ENCODE data around the gene TRAF7. TPM values are rescaled to one million over a fixed set of nuclear protein-coding genes. Genes with fewer than 3 reads are reported as not detected.
"Not testable (repeated sequence)": the region's sequence is repeated elsewhere in the genome, so short reads cannot be mapped to it uniquely, and the experiment has no call there.

The TRAF7 gene
- total RNA-seq (ENCODE audit: insufficient read depth, low replicate concordance), result 22.9 TPM

DNA sequence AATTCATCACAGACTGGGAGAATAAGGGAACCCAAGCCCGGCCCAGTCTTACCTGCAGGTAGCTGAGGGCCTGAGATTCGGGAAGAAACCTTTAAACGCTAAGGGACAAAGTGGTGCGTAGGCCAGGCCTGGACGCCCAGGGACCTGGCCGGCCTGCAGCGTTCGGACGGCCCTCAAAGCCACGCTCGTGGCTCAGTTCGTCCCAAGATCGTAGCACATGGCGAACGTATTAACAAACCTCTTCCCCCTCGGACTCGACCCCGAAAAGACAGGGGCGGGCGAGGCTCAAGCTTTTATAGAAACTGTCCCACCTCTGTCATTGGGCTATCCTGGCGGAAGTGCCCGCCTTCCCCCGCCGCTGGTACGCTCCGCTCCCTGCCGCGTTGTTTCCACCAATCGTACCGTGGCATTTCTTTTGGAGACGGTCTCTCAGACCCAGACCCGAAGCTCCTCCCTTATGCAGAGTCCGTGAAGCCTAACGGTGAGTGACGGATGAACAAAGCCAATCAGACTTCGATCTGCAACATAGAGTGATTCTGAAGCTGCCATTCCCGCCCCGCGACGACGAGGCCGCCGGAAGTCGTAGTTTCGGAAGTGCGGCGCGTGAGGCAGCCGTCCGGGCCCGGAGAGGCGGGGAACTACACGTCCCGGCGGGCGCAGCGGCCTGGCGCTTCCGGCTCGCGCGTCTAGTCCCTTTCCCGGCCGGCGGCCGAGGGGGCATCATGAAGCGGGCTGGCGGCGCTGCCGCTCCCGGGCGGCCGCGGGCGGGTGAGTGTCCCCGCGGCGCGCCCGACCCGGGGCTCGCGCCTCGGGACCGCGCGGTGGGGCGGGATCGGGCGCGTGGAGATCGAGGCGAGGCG lies at the start of gene TRAF7:
Gene TRAF7, plus strand, starts transcription at position 692 of the 860 bp plus-strand sequence. CDS start 8,139 bp downstream, outside the sequence.
- peak; percentile 100 for DNase-seq (ENCODE audit: low spot score)

DNA sequence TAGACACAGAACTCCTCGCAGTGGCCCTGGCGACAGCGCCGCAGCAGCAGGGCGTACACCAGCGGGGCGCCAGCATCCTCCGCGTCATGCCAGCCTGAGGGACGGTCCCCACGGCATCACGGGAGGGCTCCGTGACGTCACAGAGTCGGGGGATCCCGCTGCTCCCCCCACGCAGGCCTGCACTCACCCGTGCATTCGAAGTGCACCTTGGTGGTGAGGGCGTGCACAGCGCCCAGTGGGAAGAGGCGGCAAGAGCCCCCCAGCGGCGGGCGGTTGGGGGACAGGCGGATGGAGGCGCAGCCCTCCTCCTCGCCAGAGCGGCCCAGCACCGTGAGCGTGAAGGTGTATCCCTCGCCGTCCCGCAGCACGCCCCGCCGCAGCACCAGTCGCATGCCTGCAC lies 49.4 kb upstream of the TRAF7 start:
- DNase-seq (ENCODE audit: low spot score), result not testable (repeated sequence)

DNA sequence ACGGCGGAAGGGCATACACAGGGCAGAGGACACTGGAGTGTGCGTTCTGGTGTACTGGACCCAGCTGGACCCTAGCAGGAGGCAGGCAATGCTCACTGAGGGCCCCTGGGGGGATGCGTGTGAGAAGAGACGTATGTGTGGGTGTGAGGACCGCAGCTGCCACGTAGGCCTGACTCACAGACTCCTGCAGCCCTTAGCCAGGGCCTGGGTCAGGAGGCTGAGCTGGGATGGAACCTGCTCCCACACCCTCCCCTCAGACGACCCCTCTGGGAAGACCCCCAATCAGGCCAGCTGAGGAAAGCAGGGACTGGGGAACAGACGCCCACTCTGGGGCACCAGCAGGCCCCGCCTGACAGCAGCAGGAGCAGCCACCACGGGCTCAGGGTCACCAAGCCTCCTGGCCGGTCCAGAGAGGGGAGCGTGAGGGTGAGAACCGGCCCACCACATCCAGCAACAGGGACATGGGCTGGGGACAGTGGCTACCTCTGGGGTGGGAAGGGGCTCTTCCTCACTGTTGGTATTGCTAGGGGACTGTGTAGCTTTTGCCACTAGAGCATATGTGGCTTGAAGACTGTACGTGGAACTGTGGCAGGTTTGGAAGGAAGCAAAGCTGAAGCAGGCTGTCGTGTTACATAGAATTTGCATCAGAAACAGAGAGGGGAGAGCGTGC lies 48.3 kb upstream of the TRAF7 start:
- not testable (repeated sequence) for DNase-seq (ENCODE audit: low spot score)

DNA sequence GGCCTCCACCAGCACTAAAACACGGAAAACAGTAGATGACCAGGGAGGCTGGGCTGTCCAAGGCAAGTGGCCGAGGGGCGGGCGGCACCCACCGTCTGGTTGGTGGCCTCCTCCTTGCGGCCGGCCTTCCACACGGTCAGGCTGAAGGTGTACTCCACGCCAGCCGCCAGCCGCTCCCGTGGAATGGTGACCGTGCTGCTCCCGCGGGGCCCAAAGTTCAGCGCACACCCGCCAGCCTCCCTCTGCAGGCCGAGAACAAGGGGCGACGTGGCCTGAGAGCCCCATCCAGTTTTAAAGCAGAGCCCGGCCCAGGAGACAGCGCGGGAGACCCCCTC lies 47.8 kb upstream of the TRAF7 start:
- DNase-seq (ENCODE audit: low spot score), result not testable (repeated sequence)

DNA sequence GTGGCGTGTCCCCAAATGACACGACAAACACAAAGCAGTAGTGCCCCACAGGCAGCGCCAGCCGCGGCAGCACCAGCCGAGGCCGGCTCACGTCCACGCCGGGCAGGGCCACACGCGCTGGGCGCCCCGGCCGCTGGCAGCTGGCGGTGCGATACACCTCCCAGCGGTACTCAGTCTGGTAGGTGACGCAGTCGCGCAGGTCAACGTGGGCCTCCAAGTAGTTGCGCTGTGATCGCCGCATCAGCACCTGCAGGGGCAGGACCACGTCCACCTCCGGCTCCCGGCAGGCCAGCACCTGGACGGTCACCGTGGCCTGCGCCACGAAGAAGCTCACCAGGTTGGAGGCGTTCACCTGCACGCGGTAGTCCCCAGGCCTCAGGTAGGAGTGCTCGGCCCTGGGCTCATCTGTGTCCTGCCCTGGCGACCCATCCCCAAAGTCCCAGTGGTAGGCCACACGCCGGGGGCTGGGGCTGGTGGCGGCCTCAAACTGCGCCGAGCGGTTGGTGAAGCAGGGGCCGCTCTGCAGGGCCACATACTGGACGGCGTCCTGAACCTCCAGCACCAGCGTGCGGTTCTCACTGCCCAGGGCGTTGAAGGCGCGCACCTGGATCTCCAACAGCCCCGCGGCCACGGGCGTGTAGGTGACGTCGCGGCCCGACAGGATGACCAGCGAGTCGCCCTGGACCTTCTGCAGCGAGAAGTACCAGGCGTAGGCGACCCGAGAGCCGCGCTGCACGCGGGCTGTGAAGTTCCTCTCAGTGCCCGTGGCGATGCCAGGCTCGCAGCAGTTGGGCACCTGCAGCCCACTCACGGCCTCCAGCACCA lies 46.9 kb upstream of the TRAF7 start:
- DNase-seq (ENCODE audit: low spot score), result not testable (repeated sequence)

DNA sequence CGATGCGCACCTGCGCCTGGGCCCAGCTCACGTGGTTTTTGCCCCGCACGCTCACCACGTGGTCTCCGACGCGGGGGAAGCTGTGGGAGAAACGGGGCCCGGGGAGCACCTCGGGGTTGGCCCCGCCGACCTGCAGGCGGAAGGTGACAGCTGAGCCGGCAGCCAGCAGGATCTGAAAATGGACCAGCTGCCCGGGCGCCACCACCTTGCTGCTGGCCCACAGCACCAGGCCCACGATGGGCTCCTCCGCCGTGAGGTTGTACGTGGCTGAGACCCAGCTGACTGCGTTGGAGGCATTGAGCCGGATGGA lies 46.4 kb upstream of the TRAF7 start:
- not testable (repeated sequence) for DNase-seq (ENCODE audit: low spot score)

DNA sequence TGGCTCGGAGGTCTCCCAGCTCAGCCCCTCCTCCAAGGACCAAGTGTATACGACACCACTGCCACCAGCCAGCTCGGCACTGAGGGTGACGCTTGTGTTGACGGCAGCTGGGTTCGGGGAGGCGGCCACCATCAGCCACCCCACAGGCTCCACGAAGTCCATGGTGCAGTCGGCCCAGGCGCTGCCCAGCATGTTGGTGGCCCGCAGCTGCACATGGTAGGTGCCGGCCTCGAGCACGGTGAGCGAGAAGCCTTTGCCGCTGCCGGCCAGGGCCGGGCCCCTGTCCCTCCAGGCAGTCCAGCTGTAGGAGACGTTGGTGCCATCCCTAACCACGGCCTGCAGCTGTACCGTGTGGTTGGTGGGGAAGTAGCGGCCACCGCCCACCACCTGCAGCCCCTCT lies 45.7 kb upstream of the TRAF7 start:
- not testable (repeated sequence) for DNase-seq (ENCODE audit: low spot score)

DNA sequence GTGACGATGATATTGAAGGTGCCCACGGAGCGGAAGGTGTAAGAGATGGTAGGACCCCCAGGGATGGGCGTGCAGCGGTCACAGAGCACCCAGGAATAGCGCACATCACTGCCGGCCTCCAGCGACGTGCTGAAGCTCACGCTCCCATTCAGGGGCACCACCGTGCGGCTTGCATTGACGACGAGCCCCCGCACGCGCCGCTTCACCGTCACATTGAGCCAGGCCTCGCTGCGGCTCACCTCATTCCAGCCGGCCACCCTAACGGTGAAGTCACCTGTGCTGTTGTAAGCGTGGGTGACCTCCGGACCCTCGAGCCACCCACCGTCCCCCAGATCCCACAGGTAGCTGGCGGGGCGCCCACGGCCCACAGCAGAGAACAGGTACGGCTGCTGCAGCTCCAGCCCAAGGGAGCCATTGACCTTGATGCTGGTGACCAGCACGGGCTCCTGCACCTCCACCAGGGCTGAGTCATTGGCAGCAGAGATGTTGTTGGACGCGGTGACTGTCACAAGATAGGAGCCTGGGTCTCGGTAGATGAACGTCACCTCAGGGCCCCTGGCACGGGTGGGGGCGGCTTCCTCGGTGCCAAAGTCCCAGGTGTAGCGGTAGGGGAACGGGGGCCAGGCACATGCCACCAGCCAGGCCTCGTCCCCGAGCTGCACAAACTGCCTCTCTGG lies 45.1 kb upstream of the TRAF7 start:
- DNase-seq (ENCODE audit: low spot score), result not testable (repeated sequence)

DNA sequence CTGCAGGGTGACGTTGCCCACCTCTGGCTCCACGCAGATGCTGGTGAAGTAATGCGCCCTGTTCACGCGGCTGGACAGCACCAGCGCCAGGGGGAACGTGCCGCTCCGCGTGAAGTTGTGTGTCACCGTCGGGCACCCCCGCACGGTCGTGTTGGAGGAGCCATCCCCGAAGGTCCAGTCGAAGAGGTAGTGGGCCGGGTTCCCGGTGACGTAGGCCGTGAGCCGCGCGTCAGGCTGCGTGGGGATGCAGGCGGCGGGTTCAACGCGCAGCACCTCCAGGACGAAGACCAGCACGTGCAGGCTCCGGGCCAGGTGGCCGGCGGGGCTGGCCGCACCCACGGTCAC lies 44.6 kb upstream of the TRAF7 start:
- not testable (repeated sequence) for DNase-seq (ENCODE audit: low spot score)

DNA sequence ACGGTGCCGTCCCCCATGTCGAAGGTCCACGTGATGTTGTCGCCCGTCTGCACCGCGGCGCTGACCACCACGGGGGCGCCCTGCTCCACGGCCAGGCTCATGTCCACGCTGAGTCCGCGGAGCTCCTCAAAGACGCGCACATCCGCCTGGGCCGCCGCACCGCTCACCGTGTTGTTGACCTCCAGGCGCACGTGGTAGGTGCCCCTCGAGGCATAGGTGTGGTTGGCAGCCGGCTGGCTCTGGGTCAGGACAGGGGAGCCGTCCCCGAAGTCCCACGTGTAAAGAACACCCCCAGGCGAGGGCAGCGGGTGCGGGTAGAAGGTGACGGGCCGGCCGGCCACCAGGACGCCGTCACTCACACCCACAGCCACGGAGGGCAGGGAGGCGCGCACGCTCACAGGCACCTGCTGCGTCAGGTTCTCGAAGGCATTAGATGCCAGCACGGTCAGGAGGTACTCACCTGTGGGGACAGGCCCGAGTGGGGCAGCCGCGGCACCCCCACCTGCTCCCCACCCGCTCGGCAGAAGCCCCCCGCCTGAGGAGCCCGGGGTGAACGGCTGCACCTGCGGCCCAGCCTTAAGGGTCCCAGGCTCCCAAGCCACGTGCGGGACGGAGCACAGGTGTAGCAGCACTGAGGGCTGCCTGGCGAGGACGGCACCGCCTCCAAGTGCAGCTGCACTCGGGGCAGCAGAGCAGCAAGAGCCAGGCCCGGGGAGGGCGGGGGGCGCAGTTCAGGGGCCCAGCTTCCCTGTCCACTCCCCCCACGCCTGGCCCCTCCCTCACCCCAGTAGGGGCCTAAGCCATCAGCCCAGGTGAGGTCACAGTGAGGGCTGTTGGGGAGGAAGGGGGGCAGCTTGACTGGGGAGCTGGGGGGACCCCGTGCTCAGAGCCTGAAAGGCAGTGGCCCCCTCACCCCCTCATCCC lies 43.9 kb upstream of the TRAF7 start:
- not testable (repeated sequence) for DNase-seq (ENCODE audit: low spot score)

DNA sequence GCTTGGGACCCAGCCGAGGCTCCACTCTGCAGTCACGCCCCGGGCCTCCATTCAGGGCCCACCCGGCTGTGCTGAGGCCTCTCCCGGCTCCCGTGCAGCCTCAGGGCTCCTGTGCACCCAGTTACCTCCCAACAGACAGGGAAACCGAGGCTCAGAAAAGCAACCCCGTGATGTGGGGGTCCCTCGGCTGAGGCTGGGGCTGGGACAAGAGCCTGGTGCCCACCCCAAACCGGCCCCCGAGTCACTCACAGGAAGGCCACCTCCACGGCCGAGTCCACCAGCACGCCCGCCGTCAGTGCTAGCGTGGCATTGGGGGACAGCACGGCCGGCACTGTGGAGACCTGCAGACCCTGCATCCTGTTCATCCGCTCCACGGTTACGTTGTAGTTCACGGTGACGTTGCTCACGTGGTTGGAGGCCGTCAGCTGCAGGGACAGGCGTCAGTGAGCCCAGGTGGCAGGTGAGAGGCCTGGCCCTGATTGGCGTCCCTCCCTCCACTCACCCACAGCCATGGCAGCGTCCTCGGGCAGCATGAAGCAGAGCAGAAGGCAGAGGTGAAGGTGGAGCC lies 43.0 kb upstream of the TRAF7 start:
- not testable (repeated sequence) for DNase-seq (ENCODE audit: low spot score)

DNA sequence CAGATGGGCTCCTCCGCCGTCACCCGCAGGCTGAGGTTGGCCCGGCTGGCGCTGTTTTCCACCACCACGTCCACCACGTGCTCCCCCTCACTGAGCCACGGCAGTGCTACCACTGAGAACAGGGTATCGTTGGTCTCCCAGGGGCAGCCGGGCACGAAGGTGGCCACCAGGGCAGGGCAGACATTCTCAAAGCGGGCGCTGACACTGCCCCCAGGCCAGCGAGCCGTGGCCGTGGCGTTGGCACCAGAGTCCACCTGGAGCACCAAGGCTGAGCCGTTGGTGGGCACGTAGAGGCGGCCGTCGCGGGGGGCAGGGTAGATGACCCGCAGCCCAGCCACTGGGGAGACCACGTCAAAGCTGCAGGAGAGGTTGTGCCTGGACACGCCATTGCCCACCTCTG lies 41.4 kb upstream of the TRAF7 start:
- DNase-seq (ENCODE audit: low spot score), result not testable (repeated sequence)

DNA sequence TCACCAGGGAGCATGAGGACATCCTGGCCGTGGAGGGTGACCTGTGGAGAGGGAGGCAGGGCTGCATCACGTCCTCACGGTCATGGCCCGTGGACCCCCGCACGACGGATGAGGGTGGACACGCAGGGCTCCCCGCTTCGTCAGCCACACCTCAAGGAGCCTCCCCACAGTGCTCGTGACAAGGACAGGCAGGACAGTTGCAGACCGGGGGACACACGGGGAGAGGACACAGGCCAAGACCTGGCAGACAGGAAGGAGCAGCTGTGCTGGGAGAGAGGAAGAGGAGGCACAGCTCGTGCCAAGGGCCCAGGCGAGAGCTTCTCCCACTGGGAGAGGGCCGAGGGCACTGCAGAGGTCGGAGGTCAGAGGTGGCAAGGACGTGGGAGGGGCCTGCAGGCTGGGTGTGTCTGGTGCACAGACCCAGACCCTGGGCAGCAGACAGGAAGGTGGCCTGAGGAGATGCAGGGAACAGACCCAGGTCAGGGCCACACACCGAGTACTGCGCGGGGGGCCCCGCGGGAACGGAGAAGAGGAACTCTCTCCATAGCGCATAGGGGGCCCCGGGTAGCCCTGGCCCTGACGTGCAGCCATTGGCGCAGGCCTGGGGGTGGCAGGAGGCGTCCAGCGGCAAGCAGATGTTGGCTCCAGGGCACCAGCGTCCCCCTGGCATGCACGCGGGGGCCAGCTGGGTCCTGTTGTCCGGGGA lies 40.5 kb upstream of the TRAF7 start:
- not testable (repeated sequence) for DNase-seq (ENCODE audit: low spot score)

DNA sequence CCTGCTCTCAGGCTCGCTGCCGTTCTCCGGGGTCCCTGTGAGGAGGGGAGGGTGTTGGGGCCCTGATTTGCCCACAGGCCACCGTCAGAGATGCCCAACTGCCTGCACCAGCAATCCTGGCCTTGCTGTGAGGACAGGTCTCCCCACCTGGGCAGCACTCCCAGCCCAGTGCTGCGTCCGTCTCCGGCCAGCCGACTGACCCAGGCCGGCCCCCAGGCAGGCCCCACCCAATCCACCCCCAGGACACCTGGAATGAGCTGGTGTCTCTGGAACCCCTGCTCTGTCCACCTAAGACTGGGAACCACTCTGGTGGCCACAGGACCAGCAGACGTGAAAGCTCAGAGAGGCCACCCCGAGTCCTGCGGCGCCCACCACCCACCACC lies 40.0 kb upstream of the TRAF7 start:
- no peak for DNase-seq (ENCODE audit: low spot score)

DNA sequence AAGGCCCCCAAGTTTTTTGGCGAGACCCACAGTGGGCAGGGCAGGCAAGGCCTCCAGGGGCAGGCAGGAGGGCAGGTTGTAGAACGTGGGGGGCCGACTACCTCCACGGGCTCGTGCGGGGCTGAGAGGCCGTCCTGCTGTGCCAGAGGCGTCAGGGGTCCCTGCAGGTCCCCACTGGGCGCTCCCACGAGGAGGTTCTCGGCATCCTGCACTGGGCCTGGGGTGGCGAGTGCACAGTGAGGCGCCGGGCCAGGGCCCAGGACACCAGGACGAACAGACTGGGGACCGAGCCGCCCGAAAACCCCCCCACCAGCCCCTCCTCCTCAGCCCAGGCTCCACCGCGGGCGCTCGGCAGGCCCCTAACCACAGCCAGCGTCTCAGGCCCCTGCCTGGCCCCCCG lies 39.2 kb upstream of the TRAF7 start:
- not testable (repeated sequence) for DNase-seq (ENCODE audit: low spot score)

DNA sequence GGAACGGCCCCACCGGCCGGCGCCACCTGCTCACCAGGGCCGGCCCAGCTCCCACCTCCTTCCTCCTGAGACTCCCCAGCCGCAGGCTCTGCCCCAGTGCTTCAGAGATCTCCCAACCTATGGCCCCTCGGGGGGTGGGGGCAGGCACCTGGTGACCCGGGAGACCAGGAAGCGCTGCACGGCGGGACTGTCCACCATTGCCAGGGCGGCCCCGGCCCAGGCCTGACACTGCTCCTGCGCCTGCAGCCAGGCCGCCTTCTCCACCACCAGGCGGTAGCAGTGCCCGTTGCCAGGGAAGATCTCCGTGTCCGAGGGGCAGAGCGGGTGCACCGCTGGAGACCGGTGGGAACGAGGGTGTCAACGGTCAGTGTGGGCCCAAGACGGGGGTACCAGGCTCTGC lies 38.2 kb upstream of the TRAF7 start:
- DNase-seq (ENCODE audit: low spot score), result not testable (repeated sequence)

DNA sequence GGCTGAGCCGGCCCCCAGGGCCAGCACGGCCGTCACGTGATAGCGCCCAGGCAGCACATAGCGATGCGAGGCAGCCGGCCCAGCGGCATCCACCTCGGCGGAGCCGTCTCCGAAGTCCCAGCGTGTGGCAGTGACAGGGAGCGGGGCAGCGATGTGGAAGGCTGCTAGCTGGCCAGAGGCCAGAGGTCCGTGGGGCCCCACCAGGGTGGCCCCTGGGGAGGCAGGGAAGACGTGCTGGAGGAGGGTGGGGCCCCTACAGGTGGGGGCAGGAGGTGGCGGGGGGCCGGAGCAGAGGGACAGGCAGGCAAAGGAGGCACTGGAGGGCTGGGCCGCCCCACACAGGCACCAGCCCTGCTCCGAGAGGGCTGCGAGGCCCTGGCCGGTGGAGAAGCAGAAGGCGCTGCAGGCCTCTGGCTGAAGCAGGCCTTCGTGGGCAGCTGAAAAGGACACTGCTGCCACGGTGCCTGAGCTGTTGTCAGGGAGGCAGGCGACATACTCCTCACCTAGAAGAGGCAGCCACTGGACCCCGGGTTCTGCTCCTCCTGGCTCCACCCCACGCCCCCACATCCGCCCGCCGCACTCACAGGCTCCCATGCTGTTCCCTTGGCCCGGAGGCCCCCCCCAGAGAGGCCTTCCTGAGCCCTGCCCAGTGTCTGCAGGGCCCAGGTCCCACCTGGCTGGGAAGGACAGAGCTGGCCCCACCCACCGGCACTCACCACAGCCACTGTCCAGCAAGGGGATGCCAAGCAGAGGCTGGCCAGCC lies 37.4 kb upstream of the TRAF7 start:
- DNase-seq (ENCODE audit: low spot score), result not testable (repeated sequence)

DNA sequence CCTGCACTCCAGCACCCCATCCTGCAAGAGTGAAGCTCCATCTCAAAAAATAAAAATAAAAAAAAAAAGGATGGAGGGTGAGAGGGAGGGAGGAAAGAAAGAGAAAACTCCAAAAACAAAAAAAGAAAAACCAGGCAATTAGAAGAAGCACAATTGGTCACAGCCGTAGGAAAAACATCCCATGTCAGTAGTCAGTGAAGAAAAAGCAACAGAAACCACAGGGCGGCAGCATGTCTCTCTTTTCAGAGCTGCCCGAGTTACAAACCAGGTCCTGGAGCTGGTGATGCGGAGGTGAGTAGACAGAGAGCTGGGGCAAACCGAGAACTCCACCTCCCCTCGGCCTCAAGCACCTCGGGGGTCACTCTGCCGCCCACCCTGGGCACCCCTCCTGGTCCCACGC lies 34.3 kb upstream of the TRAF7 start:
- DNase-seq (ENCODE audit: low spot score), result peak; percentile 48

DNA sequence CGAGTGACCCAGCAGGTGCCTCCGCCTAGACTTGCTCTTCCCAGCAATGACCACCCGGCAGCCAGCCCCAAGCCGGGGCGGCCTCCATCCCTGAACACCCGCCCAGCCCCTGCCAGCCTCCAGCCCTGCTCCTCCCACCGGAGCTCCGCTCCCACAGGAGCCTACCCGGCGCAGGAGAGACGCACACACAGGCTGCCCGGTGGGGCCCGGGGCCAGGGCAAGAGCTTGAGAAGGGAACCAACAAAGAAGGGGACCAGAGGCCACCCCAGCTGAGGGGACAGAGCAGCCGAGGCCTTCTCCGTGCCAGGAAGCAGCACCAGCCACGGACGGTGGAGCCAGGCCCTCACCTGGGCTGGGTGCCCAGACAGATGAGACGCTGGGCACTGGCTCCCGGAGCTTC lies 33.7 kb upstream of the TRAF7 start:
- DNase-seq (ENCODE audit: low spot score), result no peak
